GM03348 (cell line): ENCODE measurements around the gene OR2AG1.
"Not testable (repeated sequence)": the region's sequence is repeated elsewhere in the genome, so short reads cannot be mapped to it uniquely, and the experiment has no call there.

Source experiments
- DNase-seq: peaks from one replicate; pipeline ENCODE4 v3.0.0; 2012; ENCODE audit warnings: low spot score

Gene OR2AG1

GRCh38 chr11:6790546-6790945 is 7.7 kb downstream of the OR2AG1 start:
- no peak for DNase-seq

- DNase-seq: no peak
Measured at GRCh38 chr11:6794639-6795038, 11.8 kb downstream of the OR2AG1 start.

GRCh38 chr11:6799402-6799801 is 16.6 kb downstream of the OR2AG1 start, which contains the start of gene OR6A2:
Gene OR6A2, minus strand, starts transcription at chr11:6799689. Its CDS starts 3,981 bp downstream, at chr11:6795708.
- DNase-seq: no peak

GRCh38 chr11:6801075-6801474 is 18.3 kb downstream of the OR2AG1 start:
- not testable (repeated sequence) for DNase-seq

GRCh38 chr11:6812390-6813005 is 29.7 kb downstream of the OR2AG1 start:
- peak; percentile 75 for DNase-seq

GRCh38 chr11:6813656-6814055 is 30.8 kb downstream of the OR2AG1 start:
- no peak for DNase-seq

- DNase-seq: no peak
Measured at GRCh38 chr11:6817694-6818093, 34.9 kb downstream of the OR2AG1 start.

- no peak for DNase-seq
Measured at GRCh38 chr11:6818967-6819366, 36.1 kb downstream of the OR2AG1 start.

- no peak for DNase-seq
Measured at GRCh38 chr11:6824136-6824823, 41.5 kb downstream of the OR2AG1 start.

- DNase-seq: no peak
Measured at GRCh38 chr11:6825231-6825744, 42.5 kb downstream of the OR2AG1 start.

GRCh38 chr11:6828103-6828502 is 45.3 kb downstream of the OR2AG1 start:
- no peak for DNase-seq

GRCh38 chr11:6833356-6833755 is 50.5 kb downstream of the OR2AG1 start:
- no peak for DNase-seq

GRCh38 chr11:6834021-6834420 is 51.2 kb downstream of the OR2AG1 start:
- no peak for DNase-seq
